SK-N-SH treated with all-trans-retinoic acid at 6 μM for 48 hours (cell line): Measurements from ENCODE around the gene ACER1.

Experiments used
- BACH2 ChIP-seq: fragments of 250-450 bp; sonication (Bioruptor Pico); IDR thresholded peaks from 2 replicates; pipeline ENCODE4 v1.9.0; 2021; ENCODE audit warnings: mild to moderate bottlenecking, borderline replicate concordance
- CSDC2 ChIP-seq: fragments of 250-450 bp; sonication (Bioruptor Pico); IDR thresholded peaks from 2 replicates; pipeline ENCODE4 v1.5.0; 2020; ENCODE audit warnings: mild to moderate bottlenecking, moderate library complexity
- ISL1 ChIP-seq: fragments of 250-450 bp; sonication (Bioruptor Pico); IDR thresholded peaks from 2 replicates; pipeline ENCODE4 v2.1.2; 2022; ENCODE audit warnings: mild to moderate bottlenecking, moderate library complexity
- TOX ChIP-seq: fragments of 250-450 bp; sonication (Bioruptor Pico); IDR thresholded peaks from 2 replicates; pipeline ENCODE4 v1.8.0; 2021; ENCODE audit warnings: mild to moderate bottlenecking, moderate library complexity, borderline replicate concordance
- ZC3H10 ChIP-seq: fragments of 250-450 bp; sonication (Bioruptor Pico); IDR thresholded peaks from 2 replicates; pipeline ENCODE4 v1.5.1; 2021; ENCODE audit warnings: mild to moderate bottlenecking, moderate library complexity
- ZFP30 ChIP-seq: fragments of 450-650 bp; formaldehyde crosslinking; IDR thresholded peaks from 2 replicates; pipeline ENCODE4 v1.5.0; 2022; ENCODE audit warnings: mild to moderate bottlenecking, moderate library complexity
- ZNF565 ChIP-seq: fragments of 450-650 bp; formaldehyde crosslinking; conservative IDR thresholded peaks from 2 replicates; pipeline ENCODE4 v1.5.0; 2020; ENCODE audit warnings: low read depth, mild to moderate bottlenecking, moderate library complexity
- ZNF70 ChIP-seq: fragments of 450-650 bp; formaldehyde crosslinking; IDR thresholded peaks from 2 replicates; pipeline ENCODE4 v1.5.0; 2020; ENCODE audit warnings: mild to moderate bottlenecking, moderate library complexity
- TF ChIP-seq, protein P1 (sequence below): fragments of 250-450 bp; sonication (Bioruptor Pico); IDR thresholded peaks from 2 replicates; pipeline ENCODE4 v1.5.1; 2020; ENCODE audit warnings: low read depth, mild to moderate bottlenecking, moderate library complexity
- TF ChIP-seq, protein P2 (sequence below): fragments of 250-450 bp; sonication (Bioruptor Pico); IDR thresholded peaks from 2 replicates; pipeline ENCODE4 v1.8.0; 2020; ENCODE audit warnings: mild to moderate bottlenecking, moderate library complexity, borderline replicate concordance

DNA sequence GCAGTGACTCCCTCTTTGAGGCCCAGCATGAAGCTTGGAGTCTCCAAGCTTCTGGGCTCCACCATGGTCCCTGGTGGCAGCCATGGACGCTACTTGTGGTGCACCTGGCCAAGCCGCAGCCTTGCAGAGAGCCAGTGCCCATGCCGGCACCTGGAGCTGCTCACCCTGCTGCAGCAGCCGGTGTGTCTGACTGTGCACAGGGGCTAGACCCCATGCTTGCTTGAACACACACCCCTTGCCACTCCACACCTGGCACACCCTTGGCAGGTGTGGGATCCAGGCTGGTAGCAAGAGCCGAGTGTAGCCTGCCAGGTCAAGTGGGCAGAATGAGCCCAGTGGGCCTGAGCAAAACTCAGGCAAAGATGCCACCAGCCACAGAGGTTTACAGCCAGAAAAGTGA is 35.0 kb downstream of the ACER1 start:
- TF ChIP-seq TOX (CRISPR knock-in tag) (no peak), ZNF565 (CRISPR knock-in tag) (no peak), ISL1 (no peak), ZC3H10 (CRISPR knock-in tag) (no peak), ZNF70 (CRISPR knock-in tag) (no peak), BACH2 (CRISPR knock-in tag) (no peak), ZFP30 (no peak), CSDC2 (CRISPR knock-in tag) (no peak)
- TF ChIP-seq, protein P1, sequence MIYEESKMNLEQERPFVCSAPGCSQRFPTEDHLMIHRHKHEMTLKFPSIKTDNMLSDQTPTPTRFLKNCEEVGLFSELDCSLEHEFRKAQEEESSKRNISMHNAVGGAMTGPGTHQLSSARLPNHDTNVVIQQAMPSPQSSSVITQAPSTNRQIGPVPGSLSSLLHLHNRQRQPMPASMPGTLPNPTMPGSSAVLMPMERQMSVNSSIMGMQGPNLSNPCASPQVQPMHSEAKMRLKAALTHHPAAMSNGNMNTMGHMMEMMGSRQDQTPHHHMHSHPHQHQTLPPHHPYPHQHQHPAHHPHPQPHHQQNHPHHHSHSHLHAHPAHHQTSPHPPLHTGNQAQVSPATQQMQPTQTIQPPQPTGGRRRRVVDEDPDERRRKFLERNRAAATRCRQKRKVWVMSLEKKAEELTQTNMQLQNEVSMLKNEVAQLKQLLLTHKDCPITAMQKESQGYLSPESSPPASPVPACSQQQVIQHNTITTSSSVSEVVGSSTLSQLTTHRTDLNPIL (CRISPR knock-in tag): no peak
- TF ChIP-seq, protein P2, sequence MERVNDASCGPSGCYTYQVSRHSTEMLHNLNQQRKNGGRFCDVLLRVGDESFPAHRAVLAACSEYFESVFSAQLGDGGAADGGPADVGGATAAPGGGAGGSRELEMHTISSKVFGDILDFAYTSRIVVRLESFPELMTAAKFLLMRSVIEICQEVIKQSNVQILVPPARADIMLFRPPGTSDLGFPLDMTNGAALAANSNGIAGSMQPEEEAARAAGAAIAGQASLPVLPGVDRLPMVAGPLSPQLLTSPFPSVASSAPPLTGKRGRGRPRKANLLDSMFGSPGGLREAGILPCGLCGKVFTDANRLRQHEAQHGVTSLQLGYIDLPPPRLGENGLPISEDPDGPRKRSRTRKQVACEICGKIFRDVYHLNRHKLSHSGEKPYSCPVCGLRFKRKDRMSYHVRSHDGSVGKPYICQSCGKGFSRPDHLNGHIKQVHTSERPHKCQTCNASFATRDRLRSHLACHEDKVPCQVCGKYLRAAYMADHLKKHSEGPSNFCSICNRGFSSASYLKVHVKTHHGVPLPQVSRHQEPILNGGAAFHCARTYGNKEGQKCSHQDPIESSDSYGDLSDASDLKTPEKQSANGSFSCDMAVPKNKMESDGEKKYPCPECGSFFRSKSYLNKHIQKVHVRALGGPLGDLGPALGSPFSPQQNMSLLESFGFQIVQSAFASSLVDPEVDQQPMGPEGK (CRISPR knock-in tag): no peak
